SK-N-SH (cell line): Measurements from ENCODE around the gene KCNK4.

ENCODE experiments used
- CHD2 ChIP-seq: fragments of 150-350 bp; IDR thresholded peaks from 2 replicates; pipeline ENCODE4 v1.6.1; 2018; ENCODE audit warnings: low read length; ENCODE audit not compliant: partially characterized antibody
- CTCF ChIP-seq: fragments of 200-600 bp; sonication (generic); IDR thresholded peaks from 2 replicates; pipeline ENCODE4 v1.6.1; 2017; ENCODE audit warnings: antibody characterized with exemption, mild to moderate bottlenecking, moderate library complexity
- JUND ChIP-seq: IDR thresholded peaks from 2 replicates; pipeline ENCODE4 v1.4.0; 2012
- TF ChIP-seq, protein P1 (sequence below): IDR thresholded peaks from 2 replicates; pipeline ENCODE4 v1.4.0; 2012; ENCODE audit warnings: low read depth, borderline replicate concordance

- TF ChIP-seq CTCF (no peak; the same call in 1 of the 2 replicates), JUND (no peak), CHD2 (peak; percentile 91)
- TF ChIP-seq, protein P1, sequence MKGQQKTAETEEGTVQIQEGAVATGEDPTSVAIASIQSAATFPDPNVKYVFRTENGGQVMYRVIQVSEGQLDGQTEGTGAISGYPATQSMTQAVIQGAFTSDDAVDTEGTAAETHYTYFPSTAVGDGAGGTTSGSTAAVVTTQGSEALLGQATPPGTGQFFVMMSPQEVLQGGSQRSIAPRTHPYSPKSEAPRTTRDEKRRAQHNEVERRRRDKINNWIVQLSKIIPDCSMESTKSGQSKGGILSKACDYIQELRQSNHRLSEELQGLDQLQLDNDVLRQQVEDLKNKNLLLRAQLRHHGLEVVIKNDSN, result no peak
These were observed 44.0 kb upstream of the KCNK4 start, which contains the start of gene PPP1R14B for GRCh38 chr11:64246871-64247728.
